GM12878 (cell line): ENCODE results near the gene CCNH. TPM values are rescaled to one million over a fixed set of nuclear protein-coding genes. Genes with fewer than 3 reads are reported as not detected.

Source experiments
- ATAC-seq: fragments of 200-7000 bp; cut with Tn5 transposase; 3 replicates; pipeline ENCODE4 v1.9.1; 2020; ENCODE audit warnings: mild to moderate bottlenecking, moderate library complexity
- BruUV-seq: library from RNA; stranded (reverse); fragments of 400-500 nt; replicated peaks from 2 replicates; lab custom pipeline; 2021; lab: Mats Ljungman, UMichigan
- CTCF ChIA-PET: fragments of 300-600 bp; sonication (Branson Sonifier 250); formaldehyde crosslinking; extraction: SDS; loops from one replicate; lab custom pipeline; 2021; ENCODE audit warnings: inconsistent platforms; lab: Yijun Ruan, JAX
- POLR2A ChIA-PET: fragments of 350-600 bp; formaldehyde crosslinking; extraction: SDS; loops from one replicate; lab custom pipeline; 2021; ENCODE audit warnings: inconsistent platforms; lab: Charles Lee
- RAD21 ChIA-PET: fragments of 300-600 bp; sonication (Branson Sonifier 250); formaldehyde crosslinking; loops from one replicate; lab custom pipeline; 2023; ENCODE audit warnings: antibody characterized with exemption; ENCODE audit not compliant: unreplicated experiment; lab: Charles Lee
- SMC1A ChIA-PET: fragments of 300-600 bp; sonication (Branson Sonifier 250); formaldehyde crosslinking; loops from one replicate; lab custom pipeline; 2023; ENCODE audit not compliant: unreplicated experiment, uncharacterized antibody; lab: Charles Lee
- DNase-seq: peaks from one replicate; pipeline ENCODE4 v3.0.0-alpha.2; 2011; ENCODE audit warnings: low read depth, low spot score
- FAIRE-seq: peaks from 3 replicates; lab custom pipeline; 2011; peaks lifted over from hg19 to GRCh38; lab: Jason Lieb, UNC
- H2AFZ ChIP-seq: 2 replicates; pipeline ENCODE4 v1.6.0; 2011; ENCODE audit warnings: low read depth, low read length, control low read depth; ENCODE audit not compliant: control insufficient read depth
- H3K27ac ChIP-seq: 2 replicates; pipeline ENCODE4 v1.5.1; 2011; ENCODE audit warnings: control low read depth; ENCODE audit not compliant: control insufficient read depth, insufficient read depth
- H3K27me3 ChIP-seq, 2 experiments: replicated peaks in 1 of 2; 2 replicates each; pipeline versions ENCODE4 v1.6.0 to v1.6.1; 2011; ENCODE audit warnings: low read length in 1 of 2; ENCODE audit not compliant: control insufficient read depth in 2 of 2, insufficient read depth in 2 of 2
- H3K36me3 ChIP-seq, 2 experiments: 2 replicates each; pipeline ENCODE4 v1.5.1; 2011; ENCODE audit warnings: low read length in 1 of 2; ENCODE audit not compliant: control insufficient read depth in 2 of 2, insufficient read depth in 2 of 2
- H3K4me1 ChIP-seq: 2 replicates; pipeline ENCODE4 v1.6.1; 2011; ENCODE audit warnings: mild to moderate bottlenecking, low read length, moderate library complexity, mixed read lengths; ENCODE audit not compliant: control insufficient read depth, insufficient read depth
- H3K4me2 ChIP-seq: 2 replicates; pipeline ENCODE4 v1.6.0; 2011; ENCODE audit warnings: control low read depth; ENCODE audit not compliant: control insufficient read depth, insufficient read depth
- H3K4me3 ChIP-seq: fragments of 200-600 bp; sonication (generic); 2 replicates; pipeline ENCODE4 v1.5.1; 2016
- H3K79me2 ChIP-seq: 2 replicates; pipeline ENCODE4 v1.6.0; 2011; ENCODE audit warnings: low read length; ENCODE audit not compliant: control insufficient read depth, insufficient read depth
- H3K9ac ChIP-seq: 2 replicates; pipeline ENCODE4 v1.8.0; 2011; ENCODE audit warnings: low read length, control low read depth, mixed read lengths; ENCODE audit not compliant: control insufficient read depth, insufficient read depth
- H3K9me3 ChIP-seq: replicated peaks from 3 replicates; pipeline ENCODE4 v1.5.1; 2011; ENCODE audit warnings: mild to moderate bottlenecking, low read length; ENCODE audit not compliant: control insufficient read depth, insufficient read depth
- H4K20me1 ChIP-seq: 2 replicates; pipeline ENCODE4 v1.6.0; 2011; ENCODE audit not compliant: control insufficient read depth, insufficient read depth
- EZH2 ChIP-seq: IDR thresholded peaks from 2 replicates; pipeline ENCODE4 v1.6.1; 2012; ENCODE audit warnings: low read depth, mild to moderate bottlenecking, control low read depth, inconsistent platforms, low read length, borderline replicate concordance; ENCODE audit not compliant: control insufficient read depth
- FOS ChIP-seq: IDR thresholded peaks from 3 replicates; pipeline ENCODE4 v1.6.1; 2011; ENCODE audit warnings: borderline replicate concordance; ENCODE audit not compliant: insufficient read length; ENCODE audit errors: extremely low read depth
- JUND ChIP-seq: IDR thresholded peaks from 2 replicates; pipeline ENCODE4 v1.6.1; 2012; ENCODE audit warnings: low read depth, mild to moderate bottlenecking, low read length, improper control_type of control experiment, moderate library complexity
- TAF1 ChIP-seq: IDR thresholded peaks from 2 replicates; pipeline ENCODE4 v1.6.1; 2011; ENCODE audit warnings: mild to moderate bottlenecking, low read depth, low read length, borderline replicate concordance
- ZBED1 ChIP-seq: IDR thresholded peaks from 2 replicates; pipeline ENCODE4 v1.6.1; 2016; ENCODE audit warnings: borderline replicate concordance
- ZBTB4 ChIP-seq: fragments of 450-650 bp; formaldehyde crosslinking; IDR thresholded peaks from 2 replicates; pipeline ENCODE4 v1.4.0; 2022; ENCODE audit warnings: mild to moderate bottlenecking, moderate library complexity
- in situ Hi-C: fragments of 300-500 bp; cut with MboI; formaldehyde crosslinking; loops from 9 replicates; pipeline ENCODE4 v1.14.3; 2018; ENCODE audit warnings: mixed read lengths
- intact Hi-C: fragments of 100-400 bp; cut with micrococcal nuclease; formaldehyde crosslinking; loops from one replicate; pipeline ENCODE4 v1.14.2; 2022; ENCODE audit not compliant: unreplicated experiment
- polyA plus RNA-seq, 11 experiments: library from polyadenylated mRNA; depleted of rRNA in 4 of 11; unstranded in 6 of 11; stranded (reverse) in 5 of 11; fragments of >200 nt; fragmentation: Nextera tagmentation in 4 of 11; fragmentation: Illumina TruSeq in 1 of 11; extraction: Ambion mirVana in 4 of 11; extraction: Trizol in 1 of 11; gene quantifications; 1 replicate in 1 of 11; 2 replicates in 10 of 11; pipeline versions ENCODE4 v1.2.1 to v1.2.3, GENCODE V29; 2011 to 2016; ENCODE audit warnings: inconsistent platforms in 2 of 11, missing spikeins in 2 of 11, low read depth in 1 of 11
- total RNA-seq, 4 experiments: library from RNA; depleted of rRNA in 3 of 4; stranded (reverse); fragments of >200 nt in 3 of 4; fragmentation: Illumina TruSeq in 1 of 4; extraction: Trizol in 1 of 4; gene quantifications; 2 replicates each; pipeline versions ENCODE4 v1.2.1 to v1.2.3, GENCODE V29; 2013 to 2021

Gene CCNH
- total and polyA plus RNA-seq, 10 of the 15 experiments (the other 5 are each of a cell fraction or from before 2014, with no cell fraction given) = 43.9 to 116 (median 81.4) TPM

DNA sequence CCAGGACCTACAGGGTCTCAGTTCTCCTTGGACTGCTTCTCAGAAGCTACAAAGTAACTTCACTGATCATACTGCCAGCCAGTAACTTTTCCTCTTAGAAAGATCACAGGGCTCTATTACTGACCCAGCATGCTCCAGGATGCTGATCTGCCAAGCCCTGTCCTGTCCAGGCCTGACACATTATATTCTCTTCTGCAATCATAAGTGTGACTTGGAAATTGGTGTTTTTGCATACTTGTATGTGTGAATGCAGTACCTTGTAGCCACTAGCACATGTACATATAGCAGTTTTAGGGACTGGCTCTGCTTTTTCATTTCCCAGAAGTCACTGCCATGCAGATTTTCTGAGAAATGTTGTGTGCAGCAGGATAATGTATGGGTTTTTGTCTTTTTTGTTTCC is 40.1 kb upstream of the CCNH start:
- FAIRE-seq = no peak
- in situ Hi-C loops (no loop called here), intact Hi-C loops (no loop called here)
- Histone ChIP-seq H3K36me3 (no peaks in the 10 kb centered on the region), H3K4me2 (no peak overlapping the region), H3K79me2 (no peaks in the 10 kb centered on the region), H3K27me3 (no peaks in the 10 kb centered on the region), H3K9me3 (no peaks in the 10 kb centered on the region), H3K9ac (no peak overlapping the region), H3K27ac (no peak overlapping the region), H4K20me1 (no peaks in the 10 kb centered on the region), H2AFZ (no peak overlapping the region), H3K4me1 (no peaks in the 10 kb centered on the region), H3K4me3 (no peak overlapping the region)
- ChIA-PET RAD21 (no interaction called here), CTCF (no interaction called here), SMC1A (interaction anchor here (0.6 kb wide), 1 partner anchor 382 kb away, joined by 4 read pairs; no protein-coding TSS in a partner anchor), POLR2A (no interaction called here)
- ATAC-seq = no peak
- TF ChIP-seq TAF1 (no peak), ZBED1 (no peak), EZH2 (no peak), JUND (no peak), ZBTB4 (CRISPR knock-in tag) (no peak), FOS (no peak)
- no TSS peak for BruUV-seq
- DNase-seq = no peak
